HG03097 (cell line): ENCODE results near the gene CYTIP.

Experiments
- ATAC-seq: cut with Tn5 transposase; IDR thresholded peaks from one replicate; pipeline ENCODE4 v1.9.1; 2021; ENCODE audit not compliant: unreplicated experiment, low FRiP score

CYTIP gene

DNA sequence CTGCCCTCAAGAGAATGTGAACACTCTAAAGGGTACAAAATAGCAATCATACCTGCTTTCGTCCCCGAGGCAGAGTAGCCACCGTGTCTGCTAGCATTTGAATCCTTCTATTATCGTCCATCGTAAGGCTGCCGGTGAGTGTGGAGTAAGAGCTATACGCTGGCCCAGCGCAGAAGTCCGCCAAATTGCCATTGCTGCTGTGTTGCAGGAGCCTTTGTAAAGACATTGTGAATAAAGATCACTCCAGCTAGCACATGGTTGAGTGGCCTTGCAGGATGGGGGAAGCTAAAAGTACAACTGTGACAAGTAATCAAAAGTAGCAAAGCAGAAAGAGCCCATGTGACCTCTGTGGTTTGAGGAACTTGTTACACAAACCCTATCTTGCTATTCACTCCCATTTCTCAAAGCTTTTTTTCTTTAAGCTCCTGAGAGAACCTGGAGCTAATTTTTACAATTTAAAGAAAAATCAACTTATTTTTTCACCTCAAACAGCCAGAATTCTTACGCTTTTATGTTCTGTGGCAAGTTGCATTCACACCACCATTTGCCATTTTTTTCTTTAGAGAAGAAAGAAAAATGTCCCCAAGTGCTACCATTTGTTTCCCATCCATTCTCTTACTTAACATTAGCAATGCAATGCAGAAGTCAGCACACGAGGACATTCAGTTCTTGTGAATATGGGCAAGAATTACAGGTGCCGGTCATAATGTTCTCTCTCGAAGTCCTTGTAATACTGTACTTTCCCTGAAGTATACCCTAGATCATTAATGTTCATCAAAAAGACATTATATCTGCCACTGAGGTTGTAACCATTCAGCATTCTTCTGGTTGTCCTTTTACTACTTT is at the start of gene CYTIP:
TSS of gene CYTIP (minus strand) at position 295 of the 846 bp plus-strand sequence. CDS start at position 226, 69 bp downstream.
- ATAC-seq = peak; percentile 49

- ATAC-seq = peak; percentile 88
Measured at GRCh38 chr2:157492189-157492773, 48.4 kb upstream of the CYTIP start.

- no peak for ATAC-seq
Measured at GRCh38 chr2:157489983-157490382, 46.1 kb upstream of the CYTIP start.

GRCh38 chr2:157488877-157489276 is 45.0 kb upstream of the CYTIP start:
- ATAC-seq = no peak

DNA sequence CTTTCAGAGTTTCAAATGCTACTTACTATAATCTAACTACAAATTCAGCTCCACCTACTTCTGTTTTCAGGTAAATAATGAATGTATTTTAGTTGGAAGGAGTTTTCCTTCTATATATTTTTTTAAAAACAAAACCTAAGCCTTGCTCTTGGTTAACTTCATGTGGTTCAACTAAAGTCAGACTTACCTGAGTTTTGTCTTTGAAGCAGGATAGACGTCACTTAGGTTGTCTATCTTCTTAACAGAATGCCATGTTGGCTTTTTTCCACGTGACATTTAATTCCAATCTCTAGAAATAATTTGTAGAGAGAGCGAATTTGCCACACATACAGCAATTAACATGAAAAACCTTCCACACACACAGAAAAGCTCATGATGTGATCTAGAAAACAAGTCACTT is 43.9 kb upstream of the CYTIP start:
- no peak for ATAC-seq

DNA sequence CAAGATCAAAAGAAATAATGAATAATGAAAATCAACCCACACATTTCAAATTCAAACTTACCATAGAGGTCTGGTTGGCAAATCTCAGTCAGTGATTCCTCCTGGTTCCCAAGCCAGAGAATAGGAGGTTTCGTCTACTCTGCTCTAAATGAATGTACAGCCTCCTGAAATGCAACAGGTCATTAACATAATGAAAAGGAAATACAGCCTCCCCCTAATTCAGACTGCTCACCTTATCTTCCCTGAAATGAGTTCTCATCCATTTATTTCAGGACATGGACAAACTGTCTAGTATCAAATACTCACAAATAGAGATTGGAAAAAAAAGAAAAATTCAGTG is 43.4 kb upstream of the CYTIP start:
- no peak for ATAC-seq

DNA sequence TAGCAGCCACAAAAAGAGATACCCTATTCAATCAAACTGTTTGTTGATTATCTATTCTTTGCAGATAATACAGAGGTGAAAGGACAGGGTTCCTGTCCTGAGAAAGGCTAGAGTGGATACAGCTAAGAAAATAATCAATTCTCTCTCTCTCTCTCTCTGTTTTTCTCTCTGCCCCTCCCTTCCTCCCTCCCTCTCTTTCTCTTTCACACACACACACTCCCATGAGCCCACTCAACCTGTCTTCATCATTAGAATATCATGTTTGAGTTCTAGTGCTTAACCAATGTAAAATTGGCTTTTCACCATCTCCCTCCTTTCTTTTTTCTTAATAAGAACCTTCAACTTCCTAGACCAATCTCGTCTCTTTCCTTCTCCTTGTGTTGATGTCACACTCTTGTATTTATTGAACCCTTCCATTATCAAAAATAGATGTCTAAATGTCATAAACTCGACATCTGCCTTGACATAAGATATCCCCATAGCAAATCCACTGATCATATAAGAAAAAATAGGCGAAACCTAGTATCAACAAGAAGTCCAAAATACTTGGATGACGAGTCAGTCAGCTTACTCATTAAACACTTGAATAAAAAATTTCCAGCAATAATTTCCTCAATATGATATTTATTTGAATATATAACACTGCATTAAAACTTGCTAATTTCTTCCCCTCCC is 42.8 kb upstream of the CYTIP start:
- ATAC-seq = no peak

GRCh38 chr2:157480182-157480961 is 36.5 kb upstream of the CYTIP start:
- ATAC-seq = no peak

DNA sequence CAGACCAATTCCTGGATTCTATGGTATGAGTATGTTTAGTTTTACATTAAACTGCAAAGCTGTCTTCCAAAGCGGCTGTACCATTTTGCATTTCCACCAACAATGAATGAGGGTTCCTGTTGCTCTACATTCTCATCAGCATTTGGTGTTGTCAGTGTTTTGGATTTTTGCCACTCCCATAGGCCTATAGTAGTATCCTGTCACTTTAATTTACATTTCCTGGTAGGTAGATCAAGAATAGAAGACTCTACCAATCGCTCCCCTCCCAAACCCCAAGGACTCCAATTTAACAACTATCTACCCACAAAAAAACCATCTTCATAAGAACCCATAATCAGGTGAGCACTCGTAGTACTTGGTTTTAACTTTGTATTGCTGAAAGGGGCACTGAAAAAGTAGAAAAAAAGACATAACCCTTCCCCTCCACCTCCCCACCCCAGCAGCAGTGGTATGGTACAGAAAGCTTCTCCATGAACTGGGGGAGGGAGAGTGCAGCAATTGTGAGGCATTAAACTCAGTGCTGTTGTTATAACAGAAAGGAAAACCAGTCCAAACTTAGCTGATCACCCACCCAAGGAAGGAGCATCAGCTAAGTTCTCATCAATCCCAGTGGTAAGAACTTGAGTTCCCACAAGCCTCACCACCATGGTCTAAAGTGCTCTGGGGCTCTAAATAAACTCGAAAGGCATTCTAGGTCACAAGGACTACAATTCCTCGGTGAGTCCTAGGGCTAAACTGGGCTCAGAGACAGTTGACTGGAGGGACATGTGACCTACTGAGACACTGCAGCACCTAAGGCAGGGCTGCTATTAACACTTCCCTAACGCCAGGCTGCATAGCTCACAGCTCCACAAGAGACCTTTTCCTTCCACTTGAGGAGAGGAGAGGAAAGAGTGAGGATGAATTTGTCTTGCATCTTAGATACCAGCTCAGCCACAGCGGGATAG is 35.5 kb upstream of the CYTIP start:
- ATAC-seq = no peak

- ATAC-seq = no peak
Measured at GRCh38 chr2:157477919-157478318, 34.0 kb upstream of the CYTIP start.

GRCh38 chr2:157476953-157477709 is 33.2 kb upstream of the CYTIP start:
- no peak for ATAC-seq

DNA sequence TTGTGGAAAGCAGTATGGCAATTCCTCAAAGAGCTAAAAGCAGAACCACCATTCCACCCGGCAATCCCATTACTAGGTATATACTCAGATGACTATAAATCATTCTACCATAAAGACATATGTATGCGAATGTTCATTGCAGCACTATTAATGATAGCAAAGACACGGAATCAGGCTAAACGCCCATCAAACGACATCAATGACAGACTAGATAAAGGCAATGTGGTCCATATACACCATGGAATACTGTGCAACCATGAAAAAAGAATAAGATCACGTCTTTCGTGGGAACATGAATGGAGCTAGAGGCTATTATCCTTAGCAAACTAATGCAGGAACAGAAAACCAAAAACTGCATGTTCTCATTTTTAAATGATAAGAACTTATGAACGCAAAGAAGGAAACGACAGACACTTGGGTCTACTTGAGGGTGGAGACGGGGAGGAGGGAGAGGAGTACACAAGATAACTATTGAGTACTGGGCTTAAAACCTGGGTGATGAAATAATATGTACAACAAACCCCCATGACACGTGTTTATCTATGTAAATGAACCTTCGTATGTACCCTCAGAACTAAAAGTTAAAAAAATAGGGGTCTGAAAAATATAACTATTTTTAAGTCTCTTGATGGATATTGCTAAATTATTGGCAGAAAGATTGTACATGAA is 32.0 kb upstream of the CYTIP start:
- ATAC-seq = no peak

DNA sequence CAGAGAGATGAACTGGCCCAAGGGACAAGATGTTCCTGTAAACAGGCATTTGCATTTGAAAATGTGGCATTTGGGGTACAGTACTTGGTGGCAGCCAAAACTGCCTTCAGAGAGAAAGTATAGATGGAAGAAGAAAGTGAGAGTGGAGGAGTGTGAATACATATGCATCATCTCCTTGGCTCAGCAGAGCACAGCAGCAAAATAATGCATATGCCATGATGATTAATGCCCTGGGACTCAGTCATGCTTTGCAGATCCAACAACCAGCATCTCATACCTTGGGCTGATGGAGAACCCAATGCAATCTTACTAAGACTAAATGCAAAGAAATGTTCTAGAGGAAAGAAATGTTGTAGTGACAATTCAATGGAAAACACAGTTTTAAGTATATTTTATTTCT is 29.7 kb upstream of the CYTIP start:
- no peak for ATAC-seq

DNA sequence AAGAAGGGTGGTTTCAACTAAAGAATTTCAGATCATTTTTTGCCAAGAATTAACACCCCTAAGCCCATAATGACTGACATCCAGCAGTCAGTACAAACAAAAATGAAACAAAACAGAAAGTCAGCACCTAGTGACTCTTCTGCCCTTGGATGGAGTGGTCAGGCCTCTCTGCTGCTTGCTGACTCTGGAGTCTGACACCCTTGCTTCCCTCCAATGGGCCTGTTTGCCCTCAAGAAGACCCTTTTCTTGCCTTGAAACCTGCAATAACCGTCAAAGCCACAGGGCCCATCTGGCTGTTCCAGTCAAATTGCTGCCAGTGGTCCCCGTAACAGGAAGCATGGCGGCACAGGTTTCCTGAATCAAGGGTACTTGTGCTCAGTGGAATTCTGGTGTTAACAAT is 27.2 kb upstream of the CYTIP start:
- ATAC-seq = no peak

- ATAC-seq = peak; percentile 42
Measured at GRCh38 chr2:157470321-157470720, 26.4 kb upstream of the CYTIP start.

- ATAC-seq = no peak
Measured at GRCh38 chr2:157469726-157470125, 25.8 kb upstream of the CYTIP start.

DNA sequence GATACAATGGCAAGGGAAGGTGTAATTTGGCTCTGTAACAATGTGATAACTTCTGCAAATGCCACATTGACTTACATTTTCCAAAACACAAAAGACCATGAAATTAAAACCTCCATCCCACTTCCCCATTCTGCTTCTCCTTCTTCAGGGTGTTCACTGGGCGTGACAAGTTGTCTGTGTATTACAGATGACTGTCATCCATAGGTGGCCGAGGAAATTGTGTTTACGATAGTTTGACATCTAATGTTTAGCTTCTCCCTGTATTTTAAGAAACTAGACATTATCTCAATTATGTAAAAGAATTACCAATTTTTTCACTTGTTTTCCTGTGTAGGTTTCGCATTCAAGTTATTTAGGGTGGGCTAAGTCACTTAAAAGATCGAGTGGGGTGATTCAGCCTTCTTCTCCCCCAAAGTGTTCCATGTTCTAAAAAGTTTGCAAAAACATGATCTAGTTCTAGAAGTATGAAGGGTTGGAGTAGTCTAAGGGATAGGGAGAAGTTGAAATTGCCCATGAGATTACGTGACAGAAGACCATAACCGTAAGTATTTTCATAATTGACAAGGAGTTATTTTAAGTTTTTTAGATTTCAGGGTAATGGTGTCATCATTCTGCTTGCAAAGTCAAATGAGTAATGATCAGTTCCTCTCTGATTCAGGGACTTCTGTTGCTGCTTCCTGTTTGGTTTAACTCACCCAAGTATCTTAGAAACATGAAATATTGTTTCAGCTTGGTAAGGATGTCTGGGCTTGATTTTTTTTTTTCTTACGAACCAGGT is 25.2 kb upstream of the CYTIP start:
- ATAC-seq = peak; percentile 76

DNA sequence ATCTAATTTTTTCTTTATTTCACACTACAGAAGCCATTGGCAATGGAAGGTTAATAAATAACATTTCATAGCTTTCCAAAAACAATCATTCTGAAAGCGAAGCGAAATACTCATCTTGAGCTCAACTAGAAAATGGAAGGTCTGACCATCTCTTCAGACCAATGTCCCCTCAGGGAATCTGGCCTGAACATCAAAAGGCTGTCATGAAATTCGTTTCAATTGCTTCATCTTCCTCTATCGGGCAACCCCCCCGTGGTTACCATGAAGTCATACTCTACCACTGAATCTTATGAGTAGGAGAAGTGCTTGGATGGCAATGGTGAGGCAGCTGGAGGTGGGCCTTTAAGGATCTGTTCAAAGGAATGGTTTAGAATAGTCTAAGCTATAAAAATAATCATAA is 22.9 kb upstream of the CYTIP start:
- peak; percentile 35 for ATAC-seq
